ENCODE measurements around the gene FBXL5.

FBXL5 gene, protein sequence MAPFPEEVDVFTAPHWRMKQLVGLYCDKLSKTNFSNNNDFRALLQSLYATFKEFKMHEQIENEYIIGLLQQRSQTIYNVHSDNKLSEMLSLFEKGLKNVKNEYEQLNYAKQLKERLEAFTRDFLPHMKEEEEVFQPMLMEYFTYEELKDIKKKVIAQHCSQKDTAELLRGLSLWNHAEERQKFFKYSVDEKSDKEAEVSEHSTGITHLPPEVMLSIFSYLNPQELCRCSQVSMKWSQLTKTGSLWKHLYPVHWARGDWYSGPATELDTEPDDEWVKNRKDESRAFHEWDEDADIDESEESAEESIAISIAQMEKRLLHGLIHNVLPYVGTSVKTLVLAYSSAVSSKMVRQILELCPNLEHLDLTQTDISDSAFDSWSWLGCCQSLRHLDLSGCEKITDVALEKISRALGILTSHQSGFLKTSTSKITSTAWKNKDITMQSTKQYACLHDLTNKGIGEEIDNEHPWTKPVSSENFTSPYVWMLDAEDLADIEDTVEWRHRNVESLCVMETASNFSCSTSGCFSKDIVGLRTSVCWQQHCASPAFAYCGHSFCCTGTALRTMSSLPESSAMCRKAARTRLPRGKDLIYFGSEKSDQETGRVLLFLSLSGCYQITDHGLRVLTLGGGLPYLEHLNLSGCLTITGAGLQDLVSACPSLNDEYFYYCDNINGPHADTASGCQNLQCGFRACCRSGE

DNA sequence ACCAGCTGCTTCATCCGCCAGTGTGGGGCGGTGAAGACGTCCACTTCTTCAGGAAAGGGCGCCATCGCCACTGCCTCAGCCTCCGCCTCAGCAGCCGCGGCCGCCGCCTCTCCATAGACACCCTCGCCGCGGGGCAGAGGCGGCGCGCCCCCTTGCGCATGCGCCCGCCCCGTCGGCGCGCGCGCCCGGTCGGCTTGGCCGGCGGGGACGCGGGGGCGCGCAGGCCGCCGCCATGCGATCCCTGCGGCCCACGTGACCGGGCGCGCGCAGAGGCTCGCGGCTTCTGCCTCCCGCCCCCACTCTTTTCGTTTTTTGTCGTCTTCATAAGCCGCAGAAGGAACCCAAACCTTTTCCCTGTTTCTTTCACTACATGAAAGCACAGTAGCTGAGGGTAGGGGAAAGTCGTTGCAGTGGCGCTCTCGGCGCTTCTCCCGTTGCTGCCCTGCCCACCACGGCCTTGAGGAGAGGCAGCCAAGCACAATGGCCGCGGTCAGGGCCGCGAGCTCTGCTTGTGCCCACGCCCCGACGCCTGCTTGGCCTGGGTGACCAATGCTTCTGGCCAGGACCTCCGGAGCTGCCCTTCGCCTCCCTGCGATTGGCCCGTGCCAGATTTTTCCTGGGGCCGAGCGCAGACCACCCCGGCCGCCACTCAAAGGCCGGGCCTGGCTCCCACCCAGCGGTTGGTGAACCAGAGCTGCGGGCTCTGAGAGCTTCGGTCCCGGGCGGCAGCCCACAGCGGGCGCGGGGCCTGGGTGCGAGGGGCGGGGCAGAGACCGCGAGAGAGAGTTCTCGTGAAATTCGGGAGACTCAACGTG lies at the start of gene FBXL5:
FBXL5 (minus strand) TSS at position 135 of the 815 bp plus-strand sequence; CDS start at position 65, 70 bp downstream.
- Histone ChIP-seq H3K79me2 (ENCODE audit: control insufficient read depth, insufficient read depth, low read length, unreplicated experiment) (peaks cover 47% of the 10 kb centered on the region), H3K36me3 (ENCODE audit: insufficient read depth, low read length) (no peaks in the 10 kb centered on the region), H2AFZ (ENCODE audit: low read length, unreplicated experiment) (peak within 1 kb of the TSS; percentile 97)

DNA sequence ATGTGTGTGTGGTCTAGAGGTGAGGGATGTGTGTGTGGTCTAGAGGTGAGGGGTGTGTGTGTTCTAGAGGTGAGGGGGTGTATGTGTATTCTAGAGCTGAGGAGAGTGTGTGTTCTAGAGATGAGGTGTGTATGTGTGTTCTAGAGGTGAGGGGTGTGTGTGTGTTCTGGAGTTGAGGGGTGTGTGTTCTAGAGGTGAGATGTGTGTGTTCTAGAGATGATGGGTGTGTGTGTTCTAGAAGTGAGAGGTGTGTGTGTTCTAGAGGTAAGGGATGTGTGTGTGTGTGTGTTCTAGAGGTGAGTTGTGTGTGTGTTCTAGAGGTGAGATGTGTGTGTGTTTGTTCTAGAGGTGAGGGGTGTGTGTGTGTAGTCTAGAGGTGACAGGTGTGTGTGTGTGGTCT lies 49.0 kb upstream of the FBXL5 start:
- H3K27me3 ChIP-seq (ENCODE audit: insufficient read depth, low read length), result no peaks in the 10 kb centered on the region
- no peak overlapping the region for H2AFZ ChIP-seq (ENCODE audit: low read length, unreplicated experiment)
- H3K79me2 ChIP-seq (ENCODE audit: control insufficient read depth, insufficient read depth, low read length, unreplicated experiment), result no peaks in the 10 kb centered on the region
- no peak overlapping the region for H3K4me3 ChIP-seq (ENCODE audit: low read depth, low read length)
- H3K4me1 ChIP-seq (ENCODE audit: control insufficient read depth, insufficient read depth, low read length, unreplicated experiment), result no peaks in the 10 kb centered on the region
- H3K27ac ChIP-seq (ENCODE audit: low read depth, low read length), result no peak overlapping the region
- H3K36me3 ChIP-seq (ENCODE audit: insufficient read depth, low read length), result no peaks in the 10 kb centered on the region

More for the DNA sequence above, at the start of gene FBXL5:
- H3K4me1 ChIP-seq (ENCODE audit: control insufficient read depth, insufficient read depth, low read length, unreplicated experiment), result peaks cover 30% of the 10 kb centered on the region
- peak within 1 kb of the TSS; percentile 94 for H3K4me3 ChIP-seq (ENCODE audit: low read depth, low read length)
- H3K27me3 ChIP-seq (ENCODE audit: insufficient read depth, low read length), result no peaks in the 10 kb centered on the region
- H3K27ac ChIP-seq (ENCODE audit: low read depth, low read length), result peak within 1 kb of the TSS; percentile 89

GRCh38 chr4:15703439-15703838 lies 48.3 kb upstream of the FBXL5 start:
- H3K27me3 ChIP-seq (ENCODE audit: insufficient read depth, low read length), result no peaks in the 10 kb centered on the region
- no peaks in the 10 kb centered on the region for H3K4me1 ChIP-seq (ENCODE audit: control insufficient read depth, insufficient read depth, low read length, unreplicated experiment)
- H3K4me3 ChIP-seq (ENCODE audit: low read depth, low read length), result peak overlapping the region; percentile 68
- no peak overlapping the region for H3K27ac ChIP-seq (ENCODE audit: low read depth, low read length)
- H3K79me2 ChIP-seq (ENCODE audit: control insufficient read depth, insufficient read depth, low read length, unreplicated experiment), result no peaks in the 10 kb centered on the region
- H3K36me3 ChIP-seq (ENCODE audit: insufficient read depth, low read length), result no peaks in the 10 kb centered on the region
- H2AFZ ChIP-seq (ENCODE audit: low read length, unreplicated experiment), result peak overlapping the region; percentile 70

DNA sequence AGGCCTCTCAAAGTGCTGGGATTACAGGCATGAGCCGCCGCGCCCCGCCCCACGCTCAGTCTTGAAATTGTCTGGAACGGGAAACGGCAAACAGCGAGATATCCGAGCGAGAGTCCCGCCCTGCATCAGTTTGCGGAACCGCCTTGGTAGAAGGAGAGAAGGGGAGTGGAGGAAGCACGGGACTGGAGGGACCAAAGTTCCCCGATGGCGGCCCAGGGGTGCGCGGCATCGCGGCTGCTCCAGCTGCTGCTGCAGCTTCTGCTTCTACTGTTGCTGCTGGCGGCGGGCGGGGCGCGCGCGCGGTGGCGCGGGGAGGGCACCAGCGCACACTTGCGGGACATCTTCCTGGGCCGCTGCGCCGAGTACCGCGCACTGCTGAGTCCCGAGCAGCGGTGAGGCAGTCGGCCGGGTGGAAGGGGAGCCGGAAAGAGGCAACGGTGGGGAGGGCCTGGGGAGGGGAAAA lies 47.8 kb upstream of the FBXL5 start, which contains the start of gene BST1:
BST1 (plus strand) TSS at position 125 of the 463 bp plus-strand sequence; CDS start at position 205, 80 bp downstream.
- H3K79me2 ChIP-seq (ENCODE audit: control insufficient read depth, insufficient read depth, low read length, unreplicated experiment), result no peaks in the 10 kb centered on the region
- no peaks in the 10 kb centered on the region for H3K36me3 ChIP-seq (ENCODE audit: insufficient read depth, low read length)
- H3K4me3 ChIP-seq (ENCODE audit: low read depth, low read length), result peak within 1 kb of the TSS; percentile 68
- peak within 1 kb of the TSS; percentile 70 for H2AFZ ChIP-seq (ENCODE audit: low read length, unreplicated experiment)
- no peaks in the 10 kb centered on the region for H3K4me1 ChIP-seq (ENCODE audit: control insufficient read depth, insufficient read depth, low read length, unreplicated experiment)
- no peak within 1 kb of the TSS for H3K27ac ChIP-seq (ENCODE audit: low read depth, low read length)
- H3K27me3 ChIP-seq (ENCODE audit: insufficient read depth, low read length), result no peaks in the 10 kb centered on the region

DNA sequence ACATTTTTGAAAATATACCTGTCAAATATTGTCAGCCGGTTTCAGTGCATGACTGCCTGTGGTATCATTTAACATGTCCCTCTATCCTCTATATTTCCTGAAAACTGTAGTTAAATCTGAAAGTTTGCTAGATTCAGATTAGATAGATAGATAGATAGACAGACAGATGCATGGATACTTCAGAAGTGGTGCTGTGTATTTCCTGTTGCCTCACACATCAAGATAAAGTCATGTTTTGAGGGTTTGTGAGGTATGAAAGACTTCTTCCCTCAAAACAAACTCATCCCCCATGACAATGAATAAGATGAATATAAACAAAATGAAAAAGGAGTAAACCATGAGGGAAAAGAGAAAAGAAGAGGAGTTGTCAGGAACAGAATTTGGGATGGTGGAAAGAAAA lies 41.7 kb upstream of the FBXL5 start:
- Histone ChIP-seq H3K36me3 (ENCODE audit: insufficient read depth, low read length) (no peaks in the 10 kb centered on the region), H3K4me3 (ENCODE audit: low read depth, low read length) (no peak overlapping the region), H3K4me1 (ENCODE audit: control insufficient read depth, insufficient read depth, low read length, unreplicated experiment) (peaks cover 20% of the 10 kb centered on the region), H3K79me2 (ENCODE audit: control insufficient read depth, insufficient read depth, low read length, unreplicated experiment) (no peaks in the 10 kb centered on the region), H3K27ac (ENCODE audit: low read depth, low read length) (no peak overlapping the region), H2AFZ (ENCODE audit: low read length, unreplicated experiment) (no peak overlapping the region), H3K27me3 (ENCODE audit: insufficient read depth, low read length) (no peaks in the 10 kb centered on the region)

DNA sequence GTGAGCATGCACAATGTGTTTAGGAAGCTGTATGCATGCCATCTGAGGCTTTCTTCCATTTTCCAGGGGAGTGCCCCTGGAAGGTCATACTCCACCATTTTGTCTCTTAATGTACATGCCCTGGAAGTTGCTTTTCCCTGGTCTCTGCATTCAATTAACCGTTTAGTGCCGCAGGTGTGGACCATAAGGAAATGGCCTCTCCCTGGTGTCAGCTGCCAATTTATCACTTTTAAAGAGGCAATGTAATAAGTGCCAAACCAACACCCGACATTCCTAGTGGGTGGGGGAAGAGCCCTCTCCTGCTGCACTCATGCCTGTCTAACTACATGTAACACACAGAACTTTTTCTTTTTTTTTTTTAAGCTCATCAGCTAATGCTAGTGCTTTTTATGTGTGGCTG lies 40.6 kb upstream of the FBXL5 start:
- no peaks in the 10 kb centered on the region for H3K79me2 ChIP-seq (ENCODE audit: control insufficient read depth, insufficient read depth, low read length, unreplicated experiment)
- H3K4me1 ChIP-seq (ENCODE audit: control insufficient read depth, insufficient read depth, low read length, unreplicated experiment), result peaks cover 29% of the 10 kb centered on the region
- H3K4me3 ChIP-seq (ENCODE audit: low read depth, low read length), result no peak overlapping the region
- H3K27me3 ChIP-seq (ENCODE audit: insufficient read depth, low read length), result no peaks in the 10 kb centered on the region
- peak overlapping the region; percentile 7; the same call in 1 of the 2 replicates for H3K27ac ChIP-seq (ENCODE audit: low read depth, low read length)
- no peak overlapping the region for H2AFZ ChIP-seq (ENCODE audit: low read length, unreplicated experiment)
- no peaks in the 10 kb centered on the region for H3K36me3 ChIP-seq (ENCODE audit: insufficient read depth, low read length)

GRCh38 chr4:15695240-15695699 lies 40.1 kb upstream of the FBXL5 start:
- H2AFZ ChIP-seq (ENCODE audit: low read length, unreplicated experiment), result no peak overlapping the region
- no peaks in the 10 kb centered on the region for H3K27me3 ChIP-seq (ENCODE audit: insufficient read depth, low read length)
- peaks cover 32% of the 10 kb centered on the region for H3K4me1 ChIP-seq (ENCODE audit: control insufficient read depth, insufficient read depth, low read length, unreplicated experiment)
- H3K4me3 ChIP-seq (ENCODE audit: low read depth, low read length), result no peak overlapping the region
- peak overlapping the region; percentile 7; the same call in 1 of the 2 replicates for H3K27ac ChIP-seq (ENCODE audit: low read depth, low read length)
- H3K79me2 ChIP-seq (ENCODE audit: control insufficient read depth, insufficient read depth, low read length, unreplicated experiment), result no peaks in the 10 kb centered on the region
- H3K36me3 ChIP-seq (ENCODE audit: insufficient read depth, low read length), result no peaks in the 10 kb centered on the region

DNA sequence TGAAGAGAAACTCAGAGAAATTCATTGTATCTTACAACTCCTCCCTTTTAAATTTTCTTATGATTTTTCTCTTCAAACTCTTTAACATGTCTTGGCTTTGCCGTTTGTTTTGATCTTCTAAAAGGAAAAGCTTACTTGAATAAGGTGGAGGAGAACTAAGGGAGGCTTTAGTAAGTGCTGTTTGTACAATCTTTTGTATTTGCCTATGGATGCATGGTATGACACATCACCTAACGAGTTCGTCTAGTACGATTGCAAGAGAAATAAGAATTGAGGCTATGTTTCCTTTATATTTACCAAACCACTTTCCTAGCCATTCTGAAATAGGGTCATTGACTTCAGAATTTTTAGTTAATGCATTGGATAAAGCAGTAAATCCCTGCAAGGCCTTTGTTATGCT lies 39.3 kb upstream of the FBXL5 start:
- Histone ChIP-seq H3K36me3 (ENCODE audit: insufficient read depth, low read length) (no peaks in the 10 kb centered on the region), H2AFZ (ENCODE audit: low read length, unreplicated experiment) (no peak overlapping the region), H3K4me3 (ENCODE audit: low read depth, low read length) (no peak overlapping the region), H3K79me2 (ENCODE audit: control insufficient read depth, insufficient read depth, low read length, unreplicated experiment) (no peaks in the 10 kb centered on the region), H3K27me3 (ENCODE audit: insufficient read depth, low read length) (no peaks in the 10 kb centered on the region), H3K27ac (ENCODE audit: low read depth, low read length) (no peak overlapping the region), H3K4me1 (ENCODE audit: control insufficient read depth, insufficient read depth, low read length, unreplicated experiment) (peaks cover 41% of the 10 kb centered on the region)

- Histone ChIP-seq H3K79me2 (ENCODE audit: control insufficient read depth, insufficient read depth, low read length, unreplicated experiment) (no peaks in the 10 kb centered on the region), H3K27ac (ENCODE audit: low read depth, low read length) (peak overlapping the region; percentile 98; the same call in 1 of the 2 replicates), H3K4me3 (ENCODE audit: low read depth, low read length) (no peak overlapping the region), H2AFZ (ENCODE audit: low read length, unreplicated experiment) (no peak overlapping the region), H3K4me1 (ENCODE audit: control insufficient read depth, insufficient read depth, low read length, unreplicated experiment) (peaks cover 52% of the 10 kb centered on the region), H3K36me3 (ENCODE audit: insufficient read depth, low read length) (peaks cover 5% of the 10 kb centered on the region; the same call in 1 of the 2 replicates), H3K27me3 (ENCODE audit: insufficient read depth, low read length) (no peaks in the 10 kb centered on the region)
Observed at GRCh38 chr4:15692602-15693001, 37.4 kb upstream of the FBXL5 start.

All from ACC112 (cell line).